Activated T-cell treated with anti-CD3 and anti-CD28 coated beads for 24 hours (primary cell): ENCODE measurements around the gene BOLA2B.
"Not testable (repeated sequence)": the region's sequence is repeated elsewhere in the genome, so short reads cannot be mapped to it uniquely, and the experiment has no call there.

Experiments used
- DNase-seq: peaks from one replicate; pipeline ENCODE4 v3.0.0-alpha.2; 2020; ENCODE audit warnings: low read depth

BOLA2B gene

DNA sequence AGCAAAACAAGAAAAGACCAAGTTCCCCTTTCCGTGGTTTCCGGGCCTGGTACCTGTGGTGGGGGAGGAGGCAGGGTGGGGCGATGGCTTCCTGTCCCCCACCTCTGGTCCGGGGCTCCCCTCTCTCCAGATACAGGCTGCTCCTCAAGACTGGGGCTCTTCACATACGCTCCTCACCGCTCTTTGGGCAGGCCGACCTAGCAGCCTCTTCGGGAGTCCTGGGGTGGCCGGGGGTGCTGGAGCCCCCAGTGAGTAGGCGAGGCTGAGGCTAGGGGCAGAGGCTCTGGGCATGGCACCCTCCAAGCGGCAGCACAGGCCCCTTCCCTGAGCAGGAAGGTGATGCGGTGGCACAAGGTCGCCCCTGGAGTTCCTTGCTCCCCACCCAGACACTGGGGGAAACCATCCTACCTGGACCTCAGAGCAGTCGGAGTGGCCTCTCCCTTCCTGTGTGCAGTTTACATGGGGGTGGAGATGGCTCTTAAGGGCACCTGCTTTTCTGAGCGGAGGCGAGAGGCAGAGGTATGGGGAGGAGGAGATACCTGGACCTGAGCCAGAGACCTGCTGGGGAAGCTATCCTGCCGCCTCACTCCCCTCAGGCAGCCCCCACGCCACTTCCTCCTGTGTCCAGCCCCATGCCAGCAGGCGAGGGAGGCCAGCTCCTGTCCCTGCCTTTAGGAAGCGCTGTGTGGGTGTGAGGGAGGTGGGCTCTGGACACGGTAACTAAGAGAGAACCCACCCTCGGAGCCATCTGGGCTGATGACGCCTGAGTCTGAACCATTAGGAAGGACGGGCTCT, 9.2 kb downstream of the BOLA2B start:
- peak; percentile 57 for DNase-seq

DNA sequence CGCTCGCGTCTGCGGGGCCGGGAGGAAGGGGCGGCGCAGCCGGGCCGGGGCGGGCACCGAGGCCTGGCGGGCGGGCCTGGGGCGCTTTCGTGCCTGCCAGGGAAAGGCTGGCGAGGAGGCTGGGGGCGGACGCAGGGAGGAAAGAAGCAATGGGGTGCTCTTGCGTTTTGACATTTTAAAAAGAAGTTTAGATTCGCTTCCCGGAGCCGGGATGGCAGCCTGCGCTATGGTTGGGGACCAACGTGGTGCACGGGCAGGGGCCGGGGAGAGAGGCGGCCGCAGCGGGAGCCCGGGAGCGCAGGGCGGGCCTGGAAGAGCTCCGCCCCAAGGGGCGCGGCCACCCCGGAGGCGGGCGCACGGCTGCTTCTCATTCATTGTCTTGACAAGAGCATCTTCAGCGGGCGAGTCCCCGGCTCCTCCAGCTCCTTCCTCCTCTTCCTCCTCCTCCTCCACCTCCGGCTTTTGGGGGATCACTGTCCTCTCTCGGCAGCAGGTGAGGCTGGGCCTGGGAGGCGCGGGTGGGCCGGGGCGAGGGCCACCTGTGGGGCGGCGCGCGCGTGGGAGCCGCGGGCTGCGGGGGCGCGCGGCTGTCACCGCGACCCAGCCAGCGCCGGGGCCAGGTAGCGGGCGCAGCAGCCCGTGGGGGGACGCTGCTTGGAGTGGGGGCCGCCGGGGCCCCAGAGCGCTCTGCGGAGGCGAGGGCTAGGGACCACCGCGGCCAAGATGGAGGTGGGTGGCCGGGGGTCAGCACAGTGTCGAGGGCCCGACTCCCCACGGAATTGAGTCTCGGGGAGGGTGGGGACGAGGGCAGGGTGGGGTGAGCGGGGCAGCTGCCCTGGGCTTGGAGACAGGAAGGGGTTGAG, 10.0 kb downstream of the BOLA2B start, which contains the start of gene CORO1A:
Gene CORO1A, plus strand, starts transcription at position 370 of the 863 bp plus-strand sequence. CDS start 1,608 bp downstream, outside the sequence.
- peak; percentile 81 for DNase-seq

- DNase-seq: no peak
Measured at GRCh38 chr16:30180741-30181140, 12.7 kb downstream of the BOLA2B start.

- no peak for DNase-seq
Measured at GRCh38 chr16:30179931-30180330, 13.5 kb downstream of the BOLA2B start.

GRCh38 chr16:30179195-30179594, 14.3 kb downstream of the BOLA2B start:
- DNase-seq: no peak

DNA sequence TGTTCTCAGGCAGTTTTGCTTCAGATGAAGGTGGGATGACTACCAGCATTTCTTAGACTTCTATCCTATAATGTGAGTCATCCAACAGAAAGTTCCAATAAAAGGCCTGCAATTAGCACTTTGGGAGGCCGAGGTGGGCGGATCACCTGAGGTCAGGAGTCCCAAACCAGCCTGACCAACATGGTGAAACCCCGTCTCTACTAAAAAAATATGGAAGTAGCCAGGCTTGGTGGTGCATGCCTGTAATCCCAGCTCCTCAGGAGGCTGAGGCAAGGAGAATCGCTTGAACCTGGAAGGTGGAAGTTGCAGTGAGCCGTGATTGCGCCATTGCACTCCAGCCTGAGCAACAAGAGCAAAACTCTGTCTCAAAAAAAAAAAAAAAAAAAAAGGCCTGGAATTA, 16.6 kb downstream of the BOLA2B start:
- not testable (repeated sequence) for DNase-seq

GRCh38 chr16:30173054-30173453, 20.4 kb downstream of the BOLA2B start:
- DNase-seq: no peak

DNA sequence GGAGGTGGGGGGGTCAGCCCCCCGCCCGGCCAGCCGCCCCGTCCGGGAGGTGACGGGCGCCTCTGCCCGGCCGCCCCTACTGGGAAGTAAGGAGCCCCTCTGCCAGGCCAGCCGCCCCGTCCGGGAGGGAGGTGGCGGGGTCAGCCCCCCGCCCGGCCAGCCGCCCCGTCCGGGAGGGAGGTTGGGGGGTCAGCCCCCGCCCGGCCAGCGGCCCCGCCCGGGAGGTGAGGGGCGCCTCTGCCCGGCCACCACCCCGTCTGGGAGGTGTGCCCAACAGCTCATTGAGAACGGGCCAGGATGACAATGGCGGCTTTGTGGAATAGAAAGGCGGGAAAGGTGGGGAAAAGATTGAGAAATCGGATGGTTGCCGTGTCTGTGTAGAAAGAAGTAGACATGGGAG, 23.3 kb downstream of the BOLA2B start:
- DNase-seq: not testable (repeated sequence)

DNA sequence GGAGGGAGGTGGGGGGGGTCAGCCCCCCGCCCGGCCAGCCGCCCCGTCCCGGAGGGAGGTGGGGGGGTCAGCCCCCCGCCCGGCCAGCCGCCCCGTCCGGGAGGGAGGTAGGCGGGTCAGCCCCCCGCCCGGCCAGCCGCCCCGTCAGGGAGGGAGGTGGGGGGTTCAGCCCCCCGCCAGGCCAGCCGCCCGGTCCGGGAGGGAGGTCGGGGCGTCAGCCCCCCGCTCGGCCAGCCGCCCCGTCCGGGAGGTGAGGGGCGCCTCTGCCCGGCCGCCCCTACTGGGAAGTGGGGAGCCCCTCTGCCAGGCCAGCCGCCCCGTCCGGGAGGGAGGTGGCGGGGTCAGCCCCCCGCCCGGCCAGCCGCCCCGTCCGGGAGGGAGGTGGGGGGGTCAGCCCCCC, 24.1 kb downstream of the BOLA2B start:
- not testable (repeated sequence) for DNase-seq

- DNase-seq: not testable (repeated sequence)
Measured at GRCh38 chr16:30168746-30169145, 24.7 kb downstream of the BOLA2B start.

DNA sequence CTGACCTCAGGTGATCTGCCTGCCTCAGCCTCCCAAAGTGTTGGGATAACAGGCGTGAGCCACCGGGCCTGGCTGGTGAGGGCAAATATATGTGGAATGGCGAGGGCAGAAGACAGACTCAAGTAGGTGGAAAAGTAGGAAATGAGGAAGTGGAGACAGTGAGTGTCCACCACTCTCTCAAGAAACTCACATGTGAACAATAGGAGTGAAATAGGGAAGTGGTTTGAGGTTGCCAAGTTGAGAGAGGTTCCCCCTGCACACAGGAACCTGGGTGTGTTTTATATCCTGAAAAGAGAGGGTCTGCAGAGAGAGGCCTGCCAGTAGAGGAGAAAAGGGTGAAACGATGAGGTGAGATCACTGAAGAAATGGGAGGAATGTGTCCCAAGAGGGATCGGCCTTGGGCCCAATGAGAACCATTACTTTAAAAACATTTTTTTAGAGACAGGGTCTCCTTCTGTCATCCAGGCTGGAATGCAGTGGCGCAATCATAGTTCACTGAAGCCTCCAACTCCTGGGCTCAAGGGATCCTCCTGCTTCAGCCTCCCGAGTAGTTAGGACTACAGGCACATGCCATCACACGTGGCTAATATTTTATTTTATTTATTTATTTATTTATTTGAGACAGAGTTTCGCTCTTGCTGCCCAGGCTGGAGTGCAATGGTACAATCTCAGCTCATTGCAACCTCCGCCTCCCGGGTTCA, 27.1 kb downstream of the BOLA2B start:
- DNase-seq: no peak

GRCh38 chr16:30163538-30163937, 29.9 kb downstream of the BOLA2B start:
- no peak for DNase-seq

- DNase-seq: no peak
Measured at GRCh38 chr16:30157214-30157613, 36.3 kb downstream of the BOLA2B start.

DNA sequence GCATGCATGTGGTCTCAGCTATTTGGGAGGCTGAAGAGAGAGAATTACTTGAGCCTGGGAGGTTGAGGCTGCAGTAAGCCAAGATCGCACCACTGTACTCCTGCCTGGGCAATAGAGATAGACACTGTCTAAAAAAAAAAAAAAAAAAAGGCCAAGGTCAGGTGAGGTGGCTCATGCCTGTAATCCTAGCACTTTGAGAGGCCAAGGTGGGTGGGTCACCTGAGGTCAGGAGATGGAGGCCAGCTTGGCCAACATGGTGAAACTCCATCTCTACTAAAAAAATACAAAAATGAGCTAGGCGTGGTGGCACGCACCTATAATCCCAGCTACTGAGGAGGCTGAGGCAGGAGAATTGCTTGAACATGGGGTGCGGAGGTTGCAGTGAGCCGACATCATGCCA, 38.3 kb downstream of the BOLA2B start:
- DNase-seq: no peak

DNA sequence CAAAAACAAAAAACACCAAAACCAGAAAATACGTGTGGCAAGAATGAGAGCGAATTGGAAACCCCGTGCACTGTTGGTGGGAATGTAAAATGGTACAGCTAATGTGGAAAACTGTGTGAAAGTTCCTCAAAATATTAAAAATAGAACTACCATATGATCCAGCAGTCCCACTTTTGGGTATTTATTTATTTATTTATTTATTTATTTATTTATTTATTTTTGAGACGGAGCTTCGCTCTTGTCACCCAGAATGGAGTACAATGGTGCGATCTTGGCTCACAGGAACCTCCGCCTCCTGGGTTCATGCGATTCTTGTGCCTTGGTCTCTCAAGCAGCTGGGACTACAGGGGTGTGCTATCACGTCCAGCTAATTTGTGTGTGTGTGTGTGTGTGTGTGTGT, 40.9 kb downstream of the BOLA2B start:
- no peak for DNase-seq

DNA sequence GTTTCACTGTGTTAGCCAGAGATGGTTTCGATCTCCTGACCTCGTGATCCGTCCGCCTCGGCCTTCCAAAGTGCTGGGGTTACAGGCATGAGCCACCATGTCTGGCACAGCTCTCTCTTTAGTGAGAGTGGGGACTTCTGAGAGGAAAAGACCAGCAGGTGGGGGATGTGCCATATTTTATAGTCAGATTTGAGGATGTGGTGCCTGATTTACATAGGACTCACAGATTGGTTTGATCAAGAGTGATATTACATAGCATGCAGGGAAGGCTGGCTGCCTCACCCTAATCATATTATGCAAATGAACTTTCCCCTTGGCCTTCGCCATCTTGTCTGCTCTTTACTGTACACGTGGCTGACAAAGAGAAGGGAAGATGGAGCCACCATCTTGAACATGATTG, 42.4 kb downstream of the BOLA2B start:
- DNase-seq: no peak

GRCh38 chr16:30149250-30149930, 44.1 kb downstream of the BOLA2B start:
- DNase-seq: no peak

- no peak for DNase-seq
Measured at GRCh38 chr16:30147843-30148510, 45.5 kb downstream of the BOLA2B start.

DNA sequence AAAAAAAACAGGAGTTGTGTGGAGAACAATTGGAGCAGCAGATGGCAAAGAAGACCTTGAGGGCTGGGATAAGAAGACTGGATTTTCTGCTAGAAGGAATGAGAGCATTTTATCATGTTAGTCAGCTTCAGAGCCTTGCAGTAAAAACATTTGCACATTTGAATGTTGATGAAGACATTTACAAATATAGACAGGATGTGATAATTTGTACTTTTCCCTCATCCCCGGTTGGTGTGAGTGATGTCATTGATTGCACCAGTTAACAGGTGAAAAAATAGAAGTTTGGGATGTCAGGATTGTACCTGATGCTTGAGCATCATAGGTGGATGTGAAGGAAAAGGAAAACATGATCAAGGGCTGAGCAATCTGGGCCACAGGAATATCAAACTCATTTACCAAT, 47.8 kb downstream of the BOLA2B start:
- DNase-seq: no peak

- no peak for DNase-seq
Measured at GRCh38 chr16:30144917-30145316, 48.5 kb downstream of the BOLA2B start.

DNA sequence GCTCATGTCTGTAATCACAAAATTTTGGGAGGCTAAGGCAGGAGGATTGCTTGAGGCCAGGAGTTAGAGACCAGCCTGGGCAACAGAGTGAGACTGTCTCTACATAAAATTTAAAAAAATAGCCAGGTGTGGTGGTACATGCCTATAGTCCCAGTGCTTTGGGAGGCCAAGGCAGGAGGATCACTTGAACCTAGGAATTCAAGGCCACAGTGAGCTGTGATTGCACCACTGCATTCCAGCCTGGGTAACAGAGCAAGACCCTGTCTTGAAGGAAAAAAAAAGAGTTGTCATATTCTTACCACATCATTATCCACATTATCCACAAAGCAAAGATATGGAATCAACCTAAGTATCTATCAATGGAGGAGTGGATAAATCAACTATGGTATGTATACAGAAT, 49.4 kb downstream of the BOLA2B start:
- DNase-seq: no peak
